Liver (tissue), 9 donors: ENCODE results near the gene GABBR2. TPM values are rescaled to one million over a fixed set of nuclear protein-coding genes. Genes with fewer than 3 reads are reported as not detected.
"Not testable (repeated sequence)": the region's sequence is repeated elsewhere in the genome, so short reads cannot be mapped to it uniquely, and the experiment has no call there.

Experiments used
- DNase-seq: peaks from one replicate; pipeline ENCODE4 v3.0.0-alpha.2; 2017; ENCODE audit warnings: low spot score
- H3K27ac ChIP-seq, 2 donors: one replicate each; pipeline ENCODE4 v1.7.0; 2013; ENCODE audit warnings: inconsistent platforms in 2 of 2, low read length in 2 of 2, control low read depth in 1 of 2, low read depth in 1 of 2, mild to moderate bottlenecking in 1 of 2
- H3K27me3 ChIP-seq, 4 donors: one replicate each; pipeline versions ENCODE4 v1.6.1 to v1.7.0; 2013; ENCODE audit warnings: low read length in 3 of 4, inconsistent platforms in 1 of 4, mild to moderate bottlenecking in 1 of 4, moderate library complexity in 1 of 4; ENCODE audit not compliant: control insufficient read depth in 4 of 4, insufficient read depth in 4 of 4
- H3K36me3 ChIP-seq, 4 donors: one replicate each; pipeline versions ENCODE4 v1.6.1 to v1.7.0; 2013; ENCODE audit warnings: low read length in 3 of 4, mild to moderate bottlenecking in 3 of 4, low read depth in 1 of 4, moderate library complexity in 1 of 4; ENCODE audit not compliant: control insufficient read depth in 4 of 4, insufficient read depth in 3 of 4
- H3K4me1 ChIP-seq, 4 donors: one replicate each; pipeline versions ENCODE4 v1.6.1 to v1.7.0; 2013; ENCODE audit warnings: low read length in 3 of 4, mild to moderate bottlenecking in 3 of 4, moderate library complexity in 1 of 4; ENCODE audit not compliant: control insufficient read depth in 4 of 4, insufficient read depth in 4 of 4
- H3K4me3 ChIP-seq, 3 donors: one replicate each; pipeline versions ENCODE4 v1.6.1 to v1.7.0; 2013; ENCODE audit warnings: low read length in 3 of 3, control low read depth in 1 of 3, low read depth in 1 of 3, mild to moderate bottlenecking in 1 of 3
- H3K9ac ChIP-seq, 2 donors: one replicate each; pipeline ENCODE4 v1.7.0; 2013; ENCODE audit warnings: low read length in 2 of 2, mild to moderate bottlenecking in 2 of 2, moderate library complexity in 2 of 2, control low read depth in 1 of 2, low read depth in 1 of 2
- H3K9me3 ChIP-seq, 4 donors: one replicate each; pipeline versions ENCODE4 v1.6.1 to v1.7.0; 2013; ENCODE audit warnings: low read length in 3 of 4; ENCODE audit not compliant: control insufficient read depth in 4 of 4
- ATF3 ChIP-seq: IDR thresholded peaks from 2 replicates; pipeline ENCODE4 v1.6.1; 2016; ENCODE audit warnings: antibody characterized with exemption
- CTCF ChIP-seq: fragments of 150-350 bp; IDR thresholded peaks from 2 replicates; pipeline ENCODE4 v1.5.1; 2017; ENCODE audit warnings: improper control_type of control experiment, low read depth, low read length; ENCODE audit not compliant: missing input control
- EGR1 ChIP-seq, 2 donors: IDR thresholded peaks; 2 replicates each; pipeline ENCODE4 v1.6.1; 2016 to 2018; ENCODE audit warnings: antibody characterized with exemption in 2 of 2, low read depth in 2 of 2
- FOXA1 ChIP-seq: IDR thresholded peaks from 2 replicates; pipeline ENCODE4 v1.6.1; 2016; ENCODE audit warnings: antibody characterized with exemption
- FOXA2 ChIP-seq: IDR thresholded peaks from 2 replicates; pipeline ENCODE4 v1.6.1; 2016; ENCODE audit warnings: antibody characterized with exemption
- GABPA ChIP-seq, 2 donors: IDR thresholded peaks in 1 of 2; conservative IDR thresholded peaks in 1 of 2; 2 replicates each; pipeline ENCODE4 v1.6.1; 2016; ENCODE audit warnings: antibody characterized with exemption in 2 of 2, mild to moderate bottlenecking in 1 of 2, moderate library complexity in 1 of 2
- HNF4G ChIP-seq: IDR thresholded peaks from 2 replicates; pipeline ENCODE4 v1.6.1; 2016; ENCODE audit warnings: antibody characterized with exemption
- JUND ChIP-seq, 2 donors: IDR thresholded peaks; 2 replicates each; pipeline ENCODE4 v1.6.1; 2016; ENCODE audit warnings: antibody characterized with exemption in 2 of 2
- NR2F2 ChIP-seq: IDR thresholded peaks from 2 replicates; pipeline ENCODE4 v1.6.1; 2016; ENCODE audit warnings: antibody characterized with exemption
- RAD21 ChIP-seq, 2 donors: IDR thresholded peaks; 2 replicates each; pipeline ENCODE4 v1.6.1; 2016; ENCODE audit warnings: antibody characterized with exemption in 2 of 2, mild to moderate bottlenecking in 2 of 2
- REST ChIP-seq: IDR thresholded peaks from 2 replicates; pipeline ENCODE4 v1.6.1; 2016; ENCODE audit warnings: antibody characterized with exemption, mild to moderate bottlenecking
- SP1 ChIP-seq: IDR thresholded peaks from 2 replicates; pipeline ENCODE4 v1.6.1; 2018; ENCODE audit warnings: antibody characterized with exemption, mild to moderate bottlenecking
- TAF1 ChIP-seq: conservative IDR thresholded peaks from 2 replicates; pipeline ENCODE4 v1.6.1; 2016; ENCODE audit warnings: antibody characterized with exemption, mild to moderate bottlenecking
- YY1 ChIP-seq: IDR thresholded peaks from 2 replicates; pipeline ENCODE4 v1.6.1; 2016; ENCODE audit warnings: antibody characterized with exemption, mild to moderate bottlenecking
- ZBTB33 ChIP-seq: IDR thresholded peaks from 2 replicates; pipeline ENCODE4 v1.6.1; 2016; ENCODE audit warnings: antibody characterized with exemption
- WGBS: extraction: QIAGEN DNeasy Blood & Tissue Kit; methylation state at CpG from one replicate; pipeline ENCODE4 v1.1.7; 2013; 5-methylcytosine and 5-hydroxymethylcytosine counted together
- polyA plus RNA-seq, 2 donors: library from polyadenylated mRNA; stranded (reverse) in 1 of 2; unstranded in 1 of 2; fragments of 200-250 nt in 1 of 2; fragments of >200 nt in 1 of 2; fragmentation: Nextera tagmentation in 1 of 2; extraction: Ambion mirVana in 1 of 2; gene quantifications; one replicate each; pipeline versions ENCODE4 v1.2.1 to v1.2.3, GENCODE V29; 2013 to 2015
- total RNA-seq, 2 donors: library from RNA; depleted of rRNA; stranded (reverse); fragments of >200 nt; gene quantifications; one replicate each; pipeline ENCODE4 v1.2.3, GENCODE V29; 2014
- donor health status: healthy.
- donor health status: healthy.
- donor health status: healthy.
- donor health status: healthy.
- donor health status: healthy.

The GABBR2 gene
- total and polyA plus RNA-seq, 4 donors = 0.03 to 0.23 (median 0.08) TPM; not detected in 1

- TF ChIP-seq HNF4G (no peak), CTCF (no peak), ATF3 (no peak), GABPA (IDR thresholded peaks at IDR 0.05 in 1 of 2, conservative IDR thresholded peaks at IDR 0.05 in 1 of 2) (no peak), RAD21 (IDR thresholded peaks at IDR 0.05) (no peak), TAF1 (no peak), NR2F2 (no peak), SP1 (no peak), EGR1 (IDR thresholded peaks at IDR 0.05; ENCODE audit: low read depth in 2 of 2) (no peak), FOXA1 (no peak), YY1 (no peak), JUND (IDR thresholded peaks at IDR 0.05) (no peak), FOXA2 (no peak)
Measured at GRCh38 chr9:98590101-98590500, 118.6 kb downstream of the GABBR2 start.

GRCh38 chr9:98589102-98589501 lies 119.6 kb downstream of the GABBR2 start:
- 89% methylated on average over 4 of the region's 4 CpGs for WGBS
- no peak for DNase-seq
- H3K9me3 ChIP-seq = no peaks in the 10 kb centered on the region
- H3K27ac ChIP-seq = no peak overlapping the region
- H3K27me3 ChIP-seq = no peaks in the 10 kb centered on the region
- peaks cover 0 to 3% (median 0%) of the 10 kb centered on the region in 4 donors for H3K4me1 ChIP-seq
- no peaks in the 10 kb centered on the region for H3K36me3 ChIP-seq
- TF ChIP-seq RAD21 (IDR thresholded peaks at IDR 0.05) = no peak
- no peak for TF ChIP-seq JUND (IDR thresholded peaks at IDR 0.05)
- TF ChIP-seq REST = no peak
- TF ChIP-seq NR2F2 = no peak
- TF ChIP-seq ZBTB33 = no peak
- TF ChIP-seq GABPA (IDR thresholded peaks at IDR 0.05 in 1 of 2, conservative IDR thresholded peaks at IDR 0.05 in 1 of 2) = no peak
- TF ChIP-seq ATF3 = no peak
- H3K9ac ChIP-seq = no peak overlapping the region
- no peak overlapping the region for H3K4me3 ChIP-seq

More at GRCh38 chr9:98590101-98590500, 118.6 kb downstream of the GABBR2 start:
- no peaks in the 10 kb centered on the region for H3K36me3 ChIP-seq
- 81% methylated on average over 3 of the region's 3 CpGs for WGBS
- no peaks in the 10 kb centered on the region for H3K9me3 ChIP-seq
- DNase-seq = no peak
- H3K9ac ChIP-seq = no peak overlapping the region
- H3K27ac ChIP-seq = no peak overlapping the region
- no peaks in the 10 kb centered on the region for H3K27me3 ChIP-seq
- H3K4me1 ChIP-seq = peaks cover 0 to 3% (median 0%) of the 10 kb centered on the region in 4 donors
- H3K4me3 ChIP-seq = no peak overlapping the region

- 94% methylated on average over 9 of the region's 10 CpGs for WGBS
- H3K27me3 ChIP-seq, DNase-seq, H3K9me3 ChIP-seq, H3K36me3 ChIP-seq, H3K27ac ChIP-seq, H3K4me3 ChIP-seq, H3K9ac ChIP-seq: not testable (repeated sequence)
- H3K4me1 ChIP-seq = peaks cover 2 to 12% (median 5%) of the 10 kb centered on the region in 4 donors
Measured at GRCh38 chr9:98584853-98585438, 123.8 kb downstream of the GABBR2 start.
